GM18498 (cell line): ENCODE results near the gene MYO7A.
"Not testable (repeated sequence)": the region's sequence is repeated elsewhere in the genome, so short reads cannot be mapped to it uniquely, and the experiment has no call there.

ENCODE experiments used
- ATAC-seq: cut with Tn5 transposase; IDR thresholded peaks from one replicate; pipeline ENCODE4 v1.9.1; 2021; ENCODE audit warnings: mild to moderate bottlenecking, moderate library complexity; ENCODE audit not compliant: unreplicated experiment

The MYO7A gene

GRCh38 chr11:77092382-77092781 lies 35.7 kb upstream of the MYO7A start:
- no peak for ATAC-seq

GRCh38 chr11:77093056-77093891 lies 34.8 kb upstream of the MYO7A start:
- no peak for ATAC-seq

DNA sequence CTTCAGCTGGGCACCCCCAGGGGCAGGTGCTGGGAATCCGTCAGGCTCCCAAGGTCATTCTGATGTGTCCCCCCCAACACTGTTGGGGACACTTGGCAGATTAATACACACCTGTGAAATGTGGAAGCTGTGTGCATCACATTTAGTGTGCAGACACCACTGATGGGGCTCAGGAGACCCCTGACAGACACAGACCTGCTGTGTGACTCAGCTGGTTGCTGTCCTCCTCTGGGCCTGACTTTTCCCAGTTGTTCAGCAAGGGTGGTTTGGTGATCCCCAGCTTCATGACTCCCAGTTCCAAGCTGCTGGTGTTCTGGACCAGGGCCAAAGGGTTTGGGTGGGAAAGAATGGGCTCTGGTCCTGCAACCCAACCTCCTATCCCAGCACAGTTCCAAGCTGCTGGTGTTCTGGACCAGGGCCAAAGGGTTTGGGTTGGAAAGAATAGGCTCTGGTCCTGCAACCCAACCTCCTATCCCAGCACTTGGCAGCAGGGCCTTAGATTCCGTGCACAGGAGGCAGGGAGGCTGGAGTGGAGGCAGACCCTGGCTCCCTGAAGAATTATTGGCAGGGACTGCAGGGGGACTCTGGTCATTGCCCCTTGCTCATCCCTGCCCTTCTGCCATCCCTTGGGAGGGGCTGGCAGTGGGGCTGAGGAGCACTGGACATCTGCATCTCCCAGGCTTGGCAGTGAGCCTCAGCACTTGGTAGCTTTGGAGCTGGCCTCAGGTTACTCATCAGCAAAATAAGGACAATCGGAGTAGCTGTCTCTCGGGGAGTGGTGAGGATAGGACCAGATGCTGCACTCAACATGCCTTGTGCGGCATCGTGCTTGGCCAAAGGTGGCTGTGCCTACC lies 33.8 kb upstream of the MYO7A start:
- ATAC-seq, result no peak

DNA sequence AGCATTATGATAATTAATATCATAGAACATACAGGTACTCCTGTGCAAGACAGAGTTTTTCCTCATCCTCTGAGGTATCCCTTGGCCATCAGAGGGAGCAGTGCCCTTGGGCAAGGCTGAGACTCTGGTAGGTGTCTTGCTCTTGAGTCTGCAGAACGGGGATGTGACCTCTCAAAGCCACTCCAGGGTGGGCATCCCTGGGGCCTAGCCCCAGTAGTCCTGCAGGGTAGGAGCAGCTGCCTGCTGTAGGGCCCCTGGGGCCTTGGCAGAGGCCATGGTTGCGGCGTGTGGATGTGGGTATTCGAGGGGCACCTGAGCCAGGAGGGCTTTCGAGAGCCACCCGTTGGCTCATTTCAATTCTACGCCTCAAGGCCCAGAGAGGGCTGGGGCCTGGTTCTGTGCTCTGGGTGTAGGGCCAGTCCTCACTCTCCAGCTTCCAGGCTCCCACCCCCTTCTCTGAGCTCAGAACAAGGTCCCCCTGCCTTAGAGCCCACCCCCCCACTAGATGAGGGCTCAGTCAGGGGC lies 33.1 kb upstream of the MYO7A start:
- no peak for ATAC-seq

DNA sequence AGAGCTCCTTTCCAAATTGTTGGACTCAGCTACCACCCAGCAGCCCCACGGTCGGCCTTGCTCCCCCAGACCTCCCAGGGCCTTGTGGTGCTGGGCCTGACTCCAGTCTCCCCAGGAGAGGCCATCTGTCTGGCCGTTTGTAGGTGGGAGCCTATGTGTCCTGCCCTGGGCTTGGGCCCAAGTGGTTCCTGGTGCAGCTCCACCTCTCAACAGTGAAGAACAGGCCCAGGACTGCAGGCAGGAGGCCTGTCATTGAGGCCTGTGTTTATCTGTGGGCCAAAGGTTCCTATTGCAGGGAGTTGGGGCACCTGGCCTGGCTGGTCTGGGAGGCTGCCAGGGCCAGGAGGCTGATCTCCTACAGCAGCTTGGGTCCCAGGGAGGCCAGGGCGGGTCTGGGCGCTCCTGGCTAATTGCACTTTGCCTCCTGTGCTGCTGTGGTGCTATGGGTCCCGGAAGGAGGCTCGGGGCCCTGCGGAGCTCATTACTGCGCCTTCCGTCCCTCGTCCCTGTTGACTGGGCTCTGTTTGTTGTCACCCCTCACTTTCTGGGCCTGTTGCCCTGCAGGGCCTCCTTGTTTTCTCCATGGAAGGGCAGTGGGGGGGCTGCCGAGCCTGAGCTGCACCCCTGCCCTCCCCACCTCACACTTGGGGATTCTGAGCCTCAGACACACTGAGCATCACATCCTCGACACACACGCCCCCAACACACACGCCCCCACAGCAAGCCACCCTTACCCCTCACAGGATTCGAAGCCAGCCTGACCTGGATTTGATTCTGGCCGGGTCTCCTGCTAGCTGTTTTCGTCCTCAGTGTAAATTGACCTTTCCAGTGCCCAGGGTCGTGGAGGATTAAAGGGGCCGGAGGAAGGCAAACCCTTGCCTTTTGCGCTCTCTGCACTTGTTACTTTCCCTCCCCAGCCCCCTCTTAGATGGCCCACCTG lies 32.2 kb upstream of the MYO7A start:
- ATAC-seq, result no peak

DNA sequence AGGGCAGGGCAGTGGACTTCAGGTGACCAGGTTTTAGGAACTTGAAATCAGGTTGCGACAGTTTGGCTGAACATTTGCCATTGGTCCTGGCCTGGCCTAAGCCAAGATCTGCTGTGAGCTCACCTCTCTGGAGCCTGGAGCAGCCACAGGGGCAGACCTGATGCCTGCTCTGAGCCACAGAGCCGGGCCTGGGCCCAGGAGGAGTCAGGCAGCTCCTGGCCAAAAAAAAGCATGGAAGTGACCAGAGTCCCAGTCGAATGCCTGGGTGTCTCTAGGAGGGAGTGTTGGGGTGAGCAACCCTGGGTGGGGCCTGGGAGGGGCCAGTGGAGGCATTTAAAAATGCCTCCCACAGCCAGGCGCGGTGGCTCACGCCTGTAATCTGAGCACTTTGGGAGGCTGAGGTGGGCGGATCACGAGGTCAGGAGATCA lies 31.4 kb upstream of the MYO7A start:
- ATAC-seq, result no peak

GRCh38 chr11:77097180-77097579 lies 30.9 kb upstream of the MYO7A start:
- ATAC-seq, result not testable (repeated sequence)

DNA sequence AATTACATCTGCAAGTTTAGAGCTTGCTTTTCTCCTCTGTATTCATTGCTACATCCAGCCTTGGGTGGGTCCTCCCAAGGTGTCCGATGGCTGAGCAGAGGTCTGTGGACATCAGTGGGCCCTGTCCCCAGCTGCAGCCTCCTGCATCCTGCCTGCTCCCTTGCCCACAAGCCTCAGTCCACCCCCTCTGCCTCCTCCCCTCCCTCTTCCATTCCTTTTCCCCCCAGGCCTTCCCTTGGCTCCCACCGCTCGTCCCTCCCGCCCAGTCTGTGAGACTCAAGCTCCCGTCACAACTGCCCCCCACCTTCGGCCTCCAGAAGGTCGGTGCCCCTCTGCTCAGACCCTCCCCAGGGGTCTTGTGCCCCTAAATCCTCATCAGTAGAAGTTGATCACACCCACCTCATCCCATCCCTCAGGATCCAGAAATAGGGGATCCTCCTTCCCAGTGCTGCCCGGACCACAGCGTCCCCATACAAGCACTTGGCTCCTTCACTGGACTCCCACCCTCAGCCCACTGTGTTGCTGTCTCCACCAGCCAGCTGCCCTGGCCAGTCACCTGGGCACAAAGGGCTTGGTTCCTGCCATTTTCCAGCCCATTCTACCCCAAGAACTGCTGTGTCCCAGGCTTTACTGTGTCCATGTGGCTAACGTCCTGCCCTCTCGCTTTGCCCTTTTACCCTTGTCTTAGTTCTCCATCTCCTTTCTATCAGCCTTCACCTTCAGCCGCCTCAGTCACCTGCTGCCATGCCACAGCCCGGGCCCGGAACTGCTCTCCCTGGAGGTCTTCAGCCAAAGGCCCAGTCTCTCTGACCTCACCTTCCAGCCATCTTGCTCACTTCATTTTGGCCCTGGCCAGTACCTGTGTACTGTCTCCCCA lies 27.6 kb upstream of the MYO7A start:
- no peak for ATAC-seq

GRCh38 chr11:77101043-77101537 lies 27.0 kb upstream of the MYO7A start:
- no peak for ATAC-seq

GRCh38 chr11:77102246-77103210 lies 25.5 kb upstream of the MYO7A start, which contains the start of gene OMP:
OMP (plus strand) TSS chr11:77102840; CDS start chr11:77102840, 0 bp downstream.
- no peak for ATAC-seq

DNA sequence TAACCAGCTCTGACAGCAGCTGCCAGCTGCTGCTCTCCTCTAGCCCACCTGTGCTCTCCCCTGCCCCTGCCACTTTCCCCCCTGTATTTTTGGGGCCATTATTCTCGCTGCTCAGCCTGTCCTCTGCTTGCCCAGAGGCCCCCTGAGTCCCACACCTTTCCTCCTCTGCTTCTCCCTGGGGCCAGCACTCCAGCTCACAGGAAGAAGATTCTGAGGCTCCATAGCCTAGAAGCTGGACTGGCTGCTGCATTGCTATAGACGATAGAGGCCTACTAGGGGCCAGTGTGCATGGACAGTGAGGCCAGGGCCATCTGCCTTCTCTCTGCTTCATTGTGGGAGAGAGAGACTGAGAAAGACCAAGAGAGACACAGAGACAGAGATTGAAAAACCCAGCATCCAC lies 24.7 kb upstream of the MYO7A start:
- ATAC-seq, result no peak

DNA sequence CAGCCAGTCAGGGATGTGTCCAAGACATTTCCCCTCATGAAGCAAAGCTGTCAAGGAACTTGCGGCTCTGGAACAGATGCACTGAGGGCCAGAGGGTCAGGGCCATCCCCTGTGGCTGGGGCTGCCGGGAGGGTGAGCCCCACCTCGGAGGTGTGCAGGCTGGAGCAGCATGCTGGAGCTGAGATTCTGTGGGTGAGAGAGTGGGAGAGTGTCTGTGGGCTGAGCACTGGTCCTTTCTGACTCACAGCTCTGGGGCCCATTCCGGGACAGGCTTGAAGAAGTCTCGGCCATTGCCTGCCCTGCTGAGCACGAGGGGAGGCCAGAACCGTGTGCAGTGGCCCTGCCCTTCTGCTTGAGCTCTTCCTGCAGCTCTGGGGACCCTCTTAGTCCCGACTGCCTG lies 23.3 kb upstream of the MYO7A start:
- no peak for ATAC-seq

GRCh38 chr11:77106321-77106720 lies 21.7 kb upstream of the MYO7A start:
- no peak for ATAC-seq

- no peak for ATAC-seq
These were observed 21.3 kb upstream of the MYO7A start for GRCh38 chr11:77106759-77107158.

DNA sequence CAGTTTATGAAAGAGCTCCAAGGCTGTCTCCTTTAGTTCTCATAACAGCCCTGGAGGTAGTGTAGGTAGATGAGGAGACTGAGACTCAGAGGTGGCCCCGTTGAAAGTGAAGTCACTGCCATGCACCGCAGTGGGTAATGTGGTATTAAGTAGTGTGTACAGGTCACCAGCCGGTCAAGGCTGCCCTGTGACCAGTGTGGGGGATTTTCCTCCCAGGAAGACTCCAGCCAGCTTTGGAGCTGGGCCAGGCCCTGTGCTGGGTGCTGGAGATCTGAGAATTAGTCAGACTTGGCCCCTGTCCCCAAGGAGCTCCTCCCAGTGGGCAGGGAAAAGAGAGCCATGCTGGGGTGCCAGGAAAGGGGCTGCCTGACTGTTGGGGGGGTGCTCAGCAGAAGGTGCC lies 20.1 kb upstream of the MYO7A start:
- ATAC-seq, result no peak

- ATAC-seq, result no peak
These were observed 19.6 kb upstream of the MYO7A start for GRCh38 chr11:77108436-77108835.

DNA sequence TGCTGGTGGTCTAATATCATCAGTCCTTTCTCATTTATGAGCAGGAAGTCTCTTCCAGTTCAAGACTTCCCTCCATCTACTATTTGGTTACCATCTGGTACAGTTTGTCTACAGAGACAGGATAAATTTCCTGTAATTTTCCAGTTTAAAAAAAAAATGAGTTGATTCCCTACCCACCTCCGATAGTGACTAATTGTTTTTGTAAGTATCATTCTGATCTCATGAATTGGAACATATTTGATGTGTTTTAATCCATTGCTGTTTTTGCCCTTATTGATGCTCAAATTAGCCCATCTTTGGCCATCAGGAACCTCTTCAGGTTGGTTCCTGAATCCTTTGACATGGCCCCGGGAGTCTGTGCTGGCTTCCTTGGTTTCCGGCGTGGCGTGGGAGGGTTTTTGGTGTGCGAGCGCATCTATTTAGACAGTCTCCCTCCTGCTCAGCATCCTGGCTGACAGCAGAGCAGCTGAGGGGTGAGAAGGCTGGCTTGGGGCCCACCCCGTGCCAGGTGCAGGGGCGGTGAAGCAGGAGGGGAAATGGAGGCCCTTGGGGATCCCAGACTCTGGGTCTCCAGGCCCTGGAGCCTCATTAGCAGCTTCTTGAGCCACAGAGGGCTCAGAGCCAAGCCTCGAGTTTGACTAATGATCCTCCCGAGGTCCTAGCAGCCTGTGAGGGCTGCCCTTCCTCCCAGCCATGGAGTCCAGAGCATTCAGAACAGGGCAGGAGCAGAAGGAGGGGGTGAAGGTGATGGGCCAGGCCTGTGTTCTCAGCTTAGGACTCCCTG lies 18.6 kb upstream of the MYO7A start:
- ATAC-seq, result no peak
